ENCODE results near the gene SLC27A2.

SLC27A2 gene

DNA sequence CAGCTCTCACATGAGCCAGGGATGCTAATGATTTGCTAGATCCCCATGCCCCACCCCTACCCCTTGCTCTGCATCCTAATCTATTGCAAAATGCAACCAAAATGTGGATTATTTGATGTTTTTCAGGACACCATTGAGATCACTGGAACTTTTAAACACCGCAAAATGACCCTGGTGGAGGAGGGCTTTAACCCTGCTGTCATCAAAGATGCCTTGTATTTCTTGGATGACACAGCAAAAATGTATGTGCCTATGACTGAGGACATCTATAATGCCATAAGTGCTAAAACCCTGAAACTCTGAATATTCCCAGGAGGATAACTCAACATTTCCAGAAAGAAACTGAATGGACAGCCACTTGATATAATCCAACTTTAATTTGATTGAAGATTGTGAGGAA lies 53.8 kb downstream of the SLC27A2 start:
- TF ChIP-seq, protein P1, sequence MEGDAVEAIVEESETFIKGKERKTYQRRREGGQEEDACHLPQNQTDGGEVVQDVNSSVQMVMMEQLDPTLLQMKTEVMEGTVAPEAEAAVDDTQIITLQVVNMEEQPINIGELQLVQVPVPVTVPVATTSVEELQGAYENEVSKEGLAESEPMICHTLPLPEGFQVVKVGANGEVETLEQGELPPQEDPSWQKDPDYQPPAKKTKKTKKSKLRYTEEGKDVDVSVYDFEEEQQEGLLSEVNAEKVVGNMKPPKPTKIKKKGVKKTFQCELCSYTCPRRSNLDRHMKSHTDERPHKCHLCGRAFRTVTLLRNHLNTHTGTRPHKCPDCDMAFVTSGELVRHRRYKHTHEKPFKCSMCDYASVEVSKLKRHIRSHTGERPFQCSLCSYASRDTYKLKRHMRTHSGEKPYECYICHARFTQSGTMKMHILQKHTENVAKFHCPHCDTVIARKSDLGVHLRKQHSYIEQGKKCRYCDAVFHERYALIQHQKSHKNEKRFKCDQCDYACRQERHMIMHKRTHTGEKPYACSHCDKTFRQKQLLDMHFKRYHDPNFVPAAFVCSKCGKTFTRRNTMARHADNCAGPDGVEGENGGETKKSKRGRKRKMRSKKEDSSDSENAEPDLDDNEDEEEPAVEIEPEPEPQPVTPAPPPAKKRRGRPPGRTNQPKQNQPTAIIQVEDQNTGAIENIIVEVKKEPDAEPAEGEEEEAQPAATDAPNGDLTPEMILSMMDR (IDR thresholded peaks at IDR 0.05; ENCODE audit: low read depth, low read length) = no peak
- DNase-seq (ENCODE audit: extremely low read depth, low read depth) = no peak

DNA sequence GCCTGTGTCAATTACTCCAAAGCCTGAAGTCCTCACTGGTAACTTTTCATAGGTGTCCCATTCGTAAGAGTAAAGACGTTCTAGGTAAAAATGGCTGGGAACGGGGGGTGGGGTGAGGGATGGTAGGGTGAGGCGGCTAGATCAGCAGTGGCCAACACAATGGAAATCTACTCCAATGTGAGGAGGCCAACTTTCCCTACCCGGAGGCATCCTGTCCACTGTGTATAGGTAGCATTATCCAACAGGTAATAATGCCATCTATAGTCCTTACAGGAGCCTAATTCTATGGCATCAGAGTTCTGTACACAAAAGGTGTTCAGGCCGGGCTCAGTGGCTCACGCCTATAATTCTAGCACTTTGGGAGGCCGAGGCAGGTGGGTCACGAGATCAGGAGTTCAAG lies 54.4 kb downstream of the SLC27A2 start:
- TF ChIP-seq, protein P1 (IDR thresholded peaks at IDR 0.05; ENCODE audit: low read depth, low read length) = no peak
- DNase-seq (ENCODE audit: extremely low read depth, low read depth) = no peak

DNA sequence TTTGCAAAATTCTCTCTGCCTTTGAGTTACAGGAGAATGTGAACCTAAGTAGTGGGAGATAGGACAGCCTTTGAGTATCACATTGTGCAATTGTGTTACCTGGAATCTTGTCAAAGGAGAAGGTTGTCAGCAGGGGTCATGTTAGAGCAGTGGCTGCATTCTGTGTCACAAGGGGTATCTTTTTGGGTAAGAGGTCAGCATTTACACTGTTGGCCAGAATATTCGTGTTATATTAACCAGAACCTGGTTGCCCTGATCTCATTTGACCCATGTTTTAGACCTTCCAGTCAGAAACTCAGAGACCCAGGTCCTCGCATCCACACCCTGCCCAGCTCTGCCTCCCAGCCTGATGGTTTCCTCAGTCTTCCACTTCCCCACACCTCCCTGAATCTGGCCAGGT lies 56.3 kb downstream of the SLC27A2 start:
- TF ChIP-seq, protein P1 (IDR thresholded peaks at IDR 0.05; ENCODE audit: low read depth, low read length) = no peak
- DNase-seq (ENCODE audit: extremely low read depth, low read depth) = no peak

DNA sequence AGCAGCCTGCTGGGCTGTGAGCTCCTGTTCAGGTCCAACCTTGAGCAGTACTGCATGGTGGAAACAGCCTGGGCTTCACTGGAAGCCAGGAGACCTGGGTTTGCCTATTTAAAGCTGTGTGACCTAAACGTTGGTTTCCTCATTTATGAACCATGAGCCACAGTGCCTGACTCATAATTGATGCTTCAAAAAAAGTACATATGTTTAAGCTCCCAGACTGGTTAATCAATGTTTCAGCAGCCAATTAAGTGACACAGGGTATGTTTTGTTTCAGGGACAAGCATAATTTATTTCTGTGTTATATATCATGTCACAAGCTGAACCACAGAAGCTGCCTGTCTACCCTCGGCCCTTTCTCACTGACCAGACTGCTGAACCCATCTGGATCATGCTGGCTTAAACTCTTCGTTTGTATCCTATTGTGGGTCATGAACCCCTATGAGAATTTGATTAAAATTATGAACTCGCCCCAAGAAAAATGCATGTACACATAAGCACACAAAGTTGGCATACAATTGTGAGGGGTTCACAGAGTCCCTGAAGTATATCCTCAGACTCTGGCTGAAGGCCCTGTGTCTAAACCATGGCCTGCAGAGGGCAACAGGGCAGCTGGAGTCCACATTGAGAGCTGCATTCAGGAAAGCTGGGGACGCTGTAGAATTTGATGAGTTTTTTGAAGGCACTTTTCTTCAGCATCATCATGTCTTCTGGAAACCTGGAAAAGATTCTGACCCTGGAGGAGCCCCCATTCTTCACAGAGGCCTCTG lies 59.9 kb downstream of the SLC27A2 start:
- no peak for DNase-seq (ENCODE audit: extremely low read depth, low read depth)
- TF ChIP-seq, protein P1 (IDR thresholded peaks at IDR 0.05; ENCODE audit: low read depth, low read length) = no peak; the same call in 1 of the 2 replicates

DNA sequence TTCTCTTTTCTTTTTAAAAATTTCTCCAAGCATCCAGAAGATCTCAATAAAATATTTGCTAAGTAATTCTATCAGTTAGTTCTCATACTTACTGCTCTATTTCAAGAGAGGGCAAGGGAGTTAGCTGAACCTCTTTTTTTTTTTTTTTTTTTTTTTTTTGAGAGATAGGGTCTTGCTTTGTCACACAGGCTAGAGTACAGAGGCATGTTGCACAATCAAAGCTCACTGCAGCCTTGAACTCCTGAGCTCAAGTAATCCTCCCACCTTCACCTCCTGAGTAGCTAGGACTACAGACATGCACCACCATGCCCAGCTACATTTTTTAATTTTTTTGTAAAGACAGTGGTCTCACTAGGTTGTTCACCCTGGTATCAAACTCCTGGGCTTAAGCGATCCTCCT lies 62.2 kb downstream of the SLC27A2 start:
- TF ChIP-seq, protein P1 (IDR thresholded peaks at IDR 0.05; ENCODE audit: low read depth, low read length) = no peak
- no peak for DNase-seq (ENCODE audit: extremely low read depth, low read depth)

DNA sequence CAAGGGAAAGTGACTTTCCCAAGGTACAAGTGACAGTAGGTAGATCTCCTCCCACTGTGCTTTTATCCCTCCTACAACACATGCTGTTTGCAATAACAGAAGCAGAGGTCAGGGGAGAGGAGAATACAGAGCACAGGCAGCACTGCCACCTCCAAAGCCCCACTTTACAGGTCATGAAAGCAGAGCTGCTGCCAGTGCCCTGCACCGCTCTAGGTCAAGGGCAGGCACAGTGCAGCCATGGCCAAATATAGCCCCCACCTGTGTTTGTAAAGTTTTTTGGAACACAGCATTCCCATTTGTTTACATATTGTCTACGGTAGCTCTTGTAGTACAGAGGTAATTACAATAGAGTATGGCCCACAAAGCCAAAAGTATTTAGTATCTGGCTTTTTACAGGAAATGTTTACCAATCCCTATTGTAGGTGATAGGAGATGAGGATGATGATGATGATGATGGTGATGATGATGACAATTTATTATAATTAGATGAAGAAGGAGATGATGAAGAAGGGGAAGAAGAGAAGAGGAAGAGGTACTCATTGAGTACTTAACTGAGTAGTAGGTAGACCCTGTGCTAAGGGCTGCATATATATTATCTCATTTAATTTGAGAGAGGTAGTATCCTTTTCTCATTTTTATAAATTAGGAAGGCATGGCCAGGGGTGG lies 63.1 kb downstream of the SLC27A2 start:
- TF ChIP-seq, protein P1 (IDR thresholded peaks at IDR 0.05; ENCODE audit: low read depth, low read length) = no peak
- no peak for DNase-seq (ENCODE audit: extremely low read depth, low read depth)

DNA sequence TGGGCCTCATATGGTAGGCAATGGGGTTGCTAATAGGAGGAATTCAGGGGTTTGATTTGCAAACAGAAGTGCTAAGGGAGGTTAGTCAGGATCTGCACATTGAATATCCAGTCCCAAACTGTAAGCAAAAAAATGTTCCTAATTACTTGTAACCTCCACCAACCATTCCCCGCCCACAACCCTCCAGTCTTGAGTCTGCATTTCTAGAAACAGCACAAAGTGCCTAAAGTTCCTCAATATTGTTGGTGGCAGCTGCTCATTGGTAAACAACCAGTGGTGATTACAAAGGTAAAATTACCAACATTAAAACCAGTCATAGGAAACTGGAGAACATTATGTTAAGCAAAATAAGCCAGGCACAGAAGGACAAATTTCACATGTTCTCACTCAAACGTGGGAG lies 64.6 kb downstream of the SLC27A2 start:
- DNase-seq (ENCODE audit: extremely low read depth, low read depth) = no peak
- TF ChIP-seq, protein P1 (IDR thresholded peaks at IDR 0.05; ENCODE audit: low read depth, low read length) = no peak
